ENCODE measurements around the gene PDCD5.

GRCh38 chr19:32614916-32615315 lies 33.9 kb downstream of the PDCD5 start:
- TF ChIP-seq CTCF (IDR thresholded peaks at IDR 0.05) (no peak), POLR2AphosphoS5 (IDR thresholded peaks at IDR 0.05; ENCODE audit: low read depth, low read length) (no peak), TCF7L2 (IDR thresholded peaks at IDR 0.05; ENCODE audit: low read depth, low read length) (no peak), REST (IDR thresholded peaks at IDR 0.05; ENCODE audit: insufficient read depth in 1 of 2, low read depth in 2 of 2, low read length in 1 of 2) (no peak), SIN3A (IDR thresholded peaks at IDR 0.05; ENCODE audit: borderline replicate concordance, insufficient read depth, low read depth, low read length) (no peak)
